CD4-positive, alpha-beta T cell treated with Interleukin-6 at 100 ng/mL for 8 hours (primary cell): ENCODE results near the gene YWHAG.
"Not testable (repeated sequence)": the region's sequence is repeated elsewhere in the genome, so short reads cannot be mapped to it uniquely, and the experiment has no call there.

ENCODE experiments used
- DNase-seq: peaks from one replicate; pipeline ENCODE4 v3.0.0-alpha.2; 2020; ENCODE audit warnings: mixed read lengths, low spot score

Gene YWHAG

DNA sequence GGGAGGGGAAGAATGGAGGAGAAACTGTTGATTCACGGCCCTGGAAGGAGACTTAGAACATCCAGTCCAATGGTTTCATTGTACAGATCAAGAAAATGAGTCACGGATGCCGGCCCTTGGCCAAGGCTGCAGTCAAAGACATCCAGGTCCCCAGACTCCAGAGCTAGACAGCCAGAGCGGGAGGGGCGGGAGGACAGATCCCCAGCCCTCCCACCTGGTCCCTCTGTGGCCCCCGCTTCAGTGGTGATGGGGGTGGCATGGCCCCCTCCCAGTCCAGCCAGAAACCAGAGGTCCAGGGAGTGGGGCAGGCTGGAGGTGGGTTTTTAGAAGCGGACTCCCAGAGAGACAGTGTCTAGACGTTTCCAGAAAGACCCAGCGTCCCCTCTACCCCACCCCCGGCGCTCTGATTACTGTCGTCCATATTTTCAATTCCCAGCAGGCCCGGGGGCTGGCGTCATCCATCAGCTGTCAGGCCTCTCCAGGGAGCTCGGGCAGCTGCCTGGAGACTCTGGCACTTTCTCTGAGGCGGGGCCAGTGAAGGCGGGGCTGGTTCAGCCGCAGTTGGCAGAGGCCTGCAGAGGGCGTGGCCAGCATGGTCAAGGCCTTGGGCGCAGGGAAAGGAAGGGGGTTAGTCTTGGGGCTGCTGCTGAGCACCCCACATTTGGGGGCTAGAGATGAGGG is 64.3 kb downstream of the YWHAG start:
- no peak for DNase-seq

DNA sequence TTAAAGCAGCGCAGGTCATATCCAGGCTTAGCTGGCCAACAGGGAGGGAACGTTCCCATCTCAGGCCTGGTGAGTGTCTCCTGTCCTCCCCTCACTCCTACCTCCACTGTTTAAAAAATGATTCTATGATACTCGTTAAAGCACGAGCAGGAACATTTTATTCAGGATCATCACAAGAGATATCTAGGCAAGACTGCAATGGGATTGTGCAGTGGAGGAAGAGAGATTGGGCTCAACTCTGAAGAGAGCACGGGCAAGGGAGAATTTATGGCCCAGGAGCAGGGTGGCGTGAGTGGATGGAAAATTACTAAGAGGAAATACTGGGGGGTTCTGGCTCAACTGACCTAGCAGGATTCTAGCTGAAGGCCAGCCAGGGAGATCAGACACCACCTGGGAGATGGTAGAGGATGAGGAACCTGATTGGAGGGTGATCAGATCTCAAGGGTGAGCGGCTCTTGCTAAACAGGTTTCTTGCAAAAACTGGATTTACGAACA is 65.3 kb downstream of the YWHAG start:
- no peak for DNase-seq

DNA sequence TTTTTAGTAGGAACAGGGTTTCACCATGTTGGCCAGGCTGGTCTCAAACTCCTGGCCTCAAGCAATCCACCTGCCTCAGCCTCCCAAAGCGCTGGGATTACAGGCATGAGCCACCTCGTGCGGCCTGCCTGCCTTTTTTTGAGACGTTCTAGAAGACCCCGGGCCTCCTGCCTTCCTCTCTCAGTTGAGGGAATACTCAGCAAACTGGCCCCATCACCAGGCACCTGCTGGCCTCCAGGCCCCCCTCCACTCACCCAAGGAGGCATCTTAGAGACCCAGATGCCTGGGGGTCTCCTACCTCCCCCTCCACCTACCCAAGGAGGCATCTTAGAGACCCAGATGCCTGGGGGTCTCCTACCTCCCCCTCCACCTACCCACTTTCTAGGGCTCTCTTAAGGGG is 65.9 kb downstream of the YWHAG start:
- not testable (repeated sequence) for DNase-seq

DNA sequence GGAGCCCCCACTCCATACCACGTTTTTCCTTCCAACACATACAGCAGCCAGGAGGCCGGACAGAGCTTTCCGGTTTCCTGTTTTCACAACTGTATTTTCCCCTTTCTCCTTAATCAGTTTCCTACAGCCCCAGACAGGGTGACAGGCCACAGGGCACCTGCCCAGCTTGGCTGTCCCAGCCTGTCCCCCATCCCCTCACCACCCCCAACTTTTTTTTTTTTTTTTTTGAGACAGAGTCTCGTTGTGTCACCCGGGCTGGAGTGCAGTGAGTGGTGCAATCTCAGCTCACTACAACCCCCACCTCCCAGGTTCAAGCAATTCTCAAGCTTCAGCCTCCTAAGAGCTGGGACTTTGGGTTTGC is 66.6 kb downstream of the YWHAG start:
- DNase-seq: no peak

DNA sequence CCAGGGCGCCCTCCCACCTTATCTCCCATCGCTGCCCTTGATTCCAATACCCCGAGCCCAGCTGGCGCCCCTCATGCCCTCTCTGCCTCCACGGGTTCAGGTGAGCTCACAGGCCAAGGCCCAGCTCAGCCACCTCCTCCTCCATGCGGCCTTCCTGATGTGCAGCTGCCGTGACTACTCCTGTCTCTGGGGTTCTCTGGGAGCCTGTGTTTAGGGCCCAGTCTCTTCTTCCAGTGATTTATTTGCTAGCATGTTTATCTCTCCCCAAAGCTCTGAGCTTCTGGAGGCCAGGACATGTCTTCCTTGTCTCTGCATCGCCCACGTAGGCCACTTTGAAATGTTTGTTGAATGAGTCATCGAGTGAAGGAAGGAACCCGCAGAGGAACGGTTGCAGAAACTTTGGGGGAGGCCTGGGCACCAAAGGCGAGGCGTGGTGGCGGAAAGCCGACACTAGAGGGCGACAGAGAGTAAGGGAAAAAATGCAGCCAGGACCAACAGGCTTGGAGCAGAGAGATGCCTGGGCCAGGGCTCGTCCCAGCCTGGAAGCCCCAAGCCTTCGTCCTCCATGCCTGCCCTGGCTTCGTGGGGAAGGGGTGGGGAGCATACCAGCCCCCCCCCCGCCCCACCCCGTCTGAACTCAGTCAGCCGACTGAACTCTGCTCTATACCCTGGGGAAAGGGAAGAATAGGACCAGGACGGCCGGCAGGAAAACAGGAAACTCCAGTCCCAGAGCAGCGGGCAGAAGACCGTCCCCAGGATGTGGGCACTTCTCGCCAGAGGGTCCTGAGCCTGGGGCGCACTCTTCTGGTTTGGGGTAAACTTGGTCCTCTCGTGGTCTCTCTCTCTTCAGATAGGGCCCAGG is 67.2 kb downstream of the YWHAG start:
- DNase-seq: peak; percentile 84

DNA sequence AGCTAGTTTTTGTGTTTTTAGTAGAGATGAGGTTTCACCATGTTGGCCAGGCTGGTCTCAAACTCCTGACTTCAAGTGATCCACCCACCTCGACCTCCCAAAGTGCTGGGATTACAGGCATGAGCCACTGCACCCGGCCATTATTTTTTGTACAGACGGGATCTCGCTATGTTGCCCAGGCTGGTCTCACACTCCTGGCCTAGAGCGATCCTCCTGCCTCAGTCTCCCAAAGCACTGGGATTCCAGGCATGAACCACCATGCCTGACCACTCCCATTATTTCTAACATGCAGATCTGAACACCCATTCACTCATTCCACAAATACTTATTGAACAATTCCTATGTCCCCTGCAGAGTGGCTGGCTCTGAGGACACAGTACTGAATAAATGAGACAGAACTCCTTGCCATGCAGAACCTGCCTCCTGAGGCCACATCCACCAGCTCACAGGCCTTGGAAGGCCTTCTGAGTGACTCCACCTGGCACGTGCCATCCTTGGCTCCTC is 67.9 kb downstream of the YWHAG start:
- not testable (repeated sequence) for DNase-seq

DNA sequence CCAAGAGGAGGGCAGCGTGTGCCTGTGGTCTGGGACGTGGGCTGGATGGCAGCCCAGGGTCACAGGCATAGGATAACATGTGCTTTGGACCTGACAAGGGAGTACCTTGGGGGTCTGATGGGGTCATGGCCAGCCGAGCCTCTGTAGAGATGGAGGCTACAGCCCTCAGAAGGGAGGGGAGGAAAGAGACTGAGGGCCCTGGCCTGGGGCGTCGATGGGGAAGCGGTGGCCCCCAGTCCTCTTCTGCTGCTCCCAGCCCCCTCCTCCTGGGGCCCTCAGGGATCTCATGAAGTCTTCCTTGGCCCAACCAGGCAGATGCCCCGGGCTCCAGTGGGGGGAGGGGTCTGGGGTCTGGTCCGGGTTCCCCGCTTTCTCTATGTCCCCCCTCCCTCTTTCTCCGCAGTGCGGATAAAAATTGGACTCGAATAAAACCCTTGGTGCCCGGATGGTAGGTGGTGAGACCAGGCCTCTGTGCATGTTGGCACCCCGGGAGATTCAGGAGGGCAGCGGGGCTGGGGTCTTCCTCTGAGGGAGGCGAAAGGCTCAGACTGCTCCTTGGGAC is 71.9 kb downstream of the YWHAG start:
- no peak for DNase-seq

DNA sequence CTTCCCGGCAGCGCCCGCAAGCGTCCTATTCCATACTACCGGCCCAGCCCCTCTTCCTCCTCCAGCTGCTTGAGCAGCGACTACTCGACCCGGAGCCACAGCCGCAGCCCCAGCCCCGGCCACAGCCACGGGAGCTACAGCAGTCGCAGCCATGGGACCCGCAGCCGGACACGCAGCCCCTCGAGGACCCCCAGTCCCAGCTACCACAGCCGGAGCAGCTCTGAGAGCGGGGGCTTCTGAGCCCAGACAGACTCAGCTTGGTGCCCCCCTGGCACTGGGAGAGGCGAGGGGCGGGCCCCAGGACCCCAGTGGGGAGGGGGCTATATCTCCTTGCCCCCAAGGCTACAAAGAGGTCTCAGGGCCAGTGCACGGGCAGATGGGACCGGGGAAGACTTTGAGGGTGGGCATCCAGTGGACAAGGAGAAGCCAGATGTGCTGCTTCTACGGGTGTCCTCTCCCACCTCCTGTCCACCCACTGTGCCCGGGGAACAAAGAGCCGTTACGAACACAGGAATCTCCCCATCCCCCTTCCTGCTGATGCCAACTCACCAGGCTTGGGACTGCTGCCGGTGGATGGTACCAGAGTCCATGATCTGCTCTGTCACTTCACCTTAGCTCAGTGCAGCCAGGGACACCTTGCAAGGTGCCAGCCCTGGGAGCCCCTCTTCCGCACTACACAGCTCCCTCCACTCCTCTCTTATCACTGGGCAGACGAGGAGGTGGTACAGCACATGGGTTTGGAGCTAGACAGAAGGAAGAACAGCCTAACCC is 73.0 kb downstream of the YWHAG start:
- DNase-seq: no peak

DNA sequence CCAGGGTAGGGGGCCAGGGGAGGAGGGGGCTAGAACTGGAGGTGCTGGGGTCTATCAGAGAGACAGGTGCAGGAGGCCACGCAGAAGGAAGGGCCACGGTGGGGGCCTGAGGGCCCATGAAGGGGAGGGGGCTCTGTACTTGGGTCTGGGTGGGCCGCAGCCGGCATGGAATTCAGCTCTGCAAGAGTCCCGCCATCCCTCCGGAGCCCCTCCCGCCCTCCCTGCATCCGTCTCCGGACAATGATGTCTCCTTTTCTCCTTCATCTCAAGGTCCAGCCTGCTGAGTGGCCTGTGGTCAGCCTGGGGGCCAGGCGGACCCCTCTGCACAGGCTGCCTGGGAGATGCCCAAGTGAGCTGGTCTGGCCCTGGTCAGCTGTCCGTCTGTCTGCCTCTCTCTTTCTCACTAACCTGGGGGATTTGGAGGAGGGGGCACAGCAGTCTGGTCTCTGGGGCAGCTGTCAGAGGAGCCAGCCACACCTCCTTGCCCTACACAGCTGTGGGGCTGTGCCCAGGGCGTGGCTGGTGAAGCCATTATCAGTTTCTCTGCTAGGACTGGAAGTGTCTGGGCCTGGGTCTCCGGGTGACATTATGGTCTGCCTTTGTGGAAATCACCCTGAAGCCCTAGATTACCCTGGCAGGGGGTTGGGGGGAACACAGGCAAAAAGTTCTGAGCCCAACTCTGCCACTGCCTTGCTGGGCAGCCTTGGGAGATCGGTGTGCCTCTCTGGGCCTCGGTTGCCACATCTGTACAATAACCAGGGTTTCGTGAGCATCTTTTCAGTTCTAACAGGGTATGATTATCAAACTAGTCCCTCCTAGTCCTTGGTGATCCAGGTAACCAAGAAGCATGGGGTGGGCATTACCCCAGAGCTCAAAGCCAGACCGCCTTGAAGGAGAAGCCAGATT is 75.3 kb downstream of the YWHAG start:
- no peak for DNase-seq

DNA sequence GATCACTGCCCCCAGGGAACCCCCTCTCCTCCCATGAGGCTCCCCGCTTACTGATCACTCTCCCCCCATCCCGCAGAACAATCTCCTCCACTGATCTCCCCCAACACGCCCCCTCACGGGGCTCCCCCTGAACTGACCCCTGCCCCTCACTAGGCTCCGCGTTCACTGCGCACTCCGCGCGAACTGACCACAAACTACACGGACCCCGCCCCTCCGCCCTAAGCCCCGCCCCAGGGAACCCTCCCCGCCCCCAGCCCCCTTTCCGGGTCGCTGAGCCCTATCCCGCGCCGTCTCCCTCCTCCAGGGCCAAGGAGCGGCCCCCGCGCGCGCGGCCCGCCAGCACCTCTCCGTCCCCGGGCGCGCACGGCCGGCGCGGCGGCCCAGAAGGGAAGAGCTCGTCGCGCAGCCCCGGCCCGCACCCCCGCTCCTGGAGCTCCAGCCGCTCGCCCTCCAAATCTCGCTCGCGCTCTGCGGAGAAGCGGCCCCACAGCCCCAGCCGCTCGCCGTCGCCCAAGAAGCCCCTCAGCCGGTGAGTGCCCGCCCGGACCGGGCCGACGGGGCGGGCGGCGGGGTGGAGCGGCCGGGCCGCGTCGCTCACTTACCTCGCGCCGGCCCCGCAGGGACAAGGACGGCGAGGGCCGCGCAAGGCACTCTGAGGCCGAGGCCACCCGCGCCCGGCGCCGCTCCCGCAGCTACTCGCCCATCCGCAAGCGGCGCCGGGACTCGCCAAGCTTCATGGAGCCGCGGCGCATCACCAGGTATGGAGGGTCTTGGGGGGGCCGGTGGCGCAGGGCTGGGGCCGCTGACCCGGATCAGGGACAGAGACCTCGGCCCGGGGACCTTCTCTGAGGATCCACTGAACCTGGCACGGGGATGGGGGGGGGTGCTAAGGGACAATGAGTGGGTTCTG is 76.2 kb downstream of the YWHAG start:
- no peak for DNase-seq

DNA sequence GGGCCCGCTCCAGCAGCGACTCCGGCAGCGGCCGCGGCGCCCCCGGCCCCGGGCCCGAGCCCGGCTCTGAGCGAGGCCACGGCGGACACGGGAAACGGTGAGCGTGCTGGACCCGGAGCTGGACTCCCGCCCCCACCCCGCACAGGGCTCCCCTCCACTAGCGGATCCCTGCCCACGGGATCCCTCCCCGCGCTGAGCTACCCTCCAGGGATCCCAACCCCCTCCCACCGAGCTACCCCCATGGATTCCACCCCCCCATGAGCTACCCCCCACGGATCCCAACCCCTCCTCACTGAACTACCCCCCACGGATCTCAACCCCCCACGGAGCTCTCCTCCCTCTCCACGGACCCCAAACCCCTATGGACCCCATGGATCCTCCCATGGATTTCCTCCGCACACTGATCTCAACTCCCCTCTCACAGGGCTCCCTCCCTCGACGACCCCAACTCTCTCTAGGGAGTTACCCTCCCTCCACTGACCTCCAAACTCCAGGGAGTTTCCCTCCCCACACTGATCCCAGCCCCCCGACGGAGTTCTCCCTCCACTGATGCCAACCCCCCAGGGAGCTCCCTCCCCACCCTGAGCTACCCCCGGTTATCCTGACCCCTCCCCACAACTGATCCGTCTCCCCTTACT is 77.0 kb downstream of the YWHAG start:
- DNase-seq: no peak

DNA sequence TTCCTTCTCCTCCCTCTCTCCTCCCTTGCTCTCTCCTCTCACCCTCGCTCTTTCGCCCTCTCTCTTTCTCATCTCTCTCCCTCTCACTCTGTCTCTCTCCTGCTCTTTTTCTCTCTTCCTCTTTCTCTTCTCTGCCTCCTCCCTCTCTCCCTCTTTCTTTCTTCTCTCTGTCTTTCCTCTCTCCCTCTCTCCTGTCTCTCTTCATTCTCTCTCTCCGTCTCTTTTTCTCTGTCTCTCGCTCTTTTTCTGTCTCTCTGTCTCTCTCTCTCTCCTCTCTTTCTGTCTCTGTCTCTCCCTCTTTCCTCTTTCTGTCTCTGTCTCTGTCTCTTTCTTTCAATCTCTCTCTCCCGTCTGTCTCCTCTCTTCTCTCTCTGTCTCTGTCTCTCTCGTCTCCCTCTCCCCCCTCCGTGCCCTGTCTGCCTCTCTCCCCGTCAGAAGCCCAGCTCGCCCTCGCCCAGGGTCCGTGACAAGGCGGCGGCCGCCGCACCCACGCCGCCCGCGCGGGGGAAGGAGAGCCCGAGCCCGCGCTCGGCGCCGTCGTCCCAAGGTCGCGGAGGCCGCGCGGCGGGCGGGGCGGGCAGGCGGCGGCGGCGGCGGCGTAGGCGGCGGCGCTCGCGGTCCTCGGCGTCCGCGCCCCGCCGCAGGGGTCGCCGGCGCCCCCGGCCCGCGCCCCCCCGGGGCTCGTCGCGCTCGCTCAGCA is 77.6 kb downstream of the YWHAG start:
- DNase-seq: no peak

DNA sequence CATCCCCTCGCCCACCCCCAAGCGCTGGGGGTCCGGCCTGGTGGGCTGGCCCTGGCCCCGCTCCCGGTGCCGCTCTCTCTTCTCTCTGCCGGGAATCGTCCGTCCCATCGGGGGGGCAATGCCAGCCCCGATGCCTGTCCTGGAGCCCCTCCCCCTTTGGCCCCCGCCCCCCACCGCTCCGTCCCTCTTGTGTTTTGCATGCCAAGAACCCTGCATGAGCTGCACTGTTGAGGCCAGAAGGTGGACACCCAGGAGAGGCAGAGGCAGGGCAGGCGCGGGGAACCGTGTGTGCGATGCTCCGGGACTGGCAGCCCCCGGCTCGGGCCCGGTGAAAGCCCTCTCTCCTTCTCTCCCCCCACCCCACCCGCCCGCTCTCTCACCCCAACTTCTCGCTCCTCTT is 78.4 kb downstream of the YWHAG start:
- DNase-seq: no peak

DNA sequence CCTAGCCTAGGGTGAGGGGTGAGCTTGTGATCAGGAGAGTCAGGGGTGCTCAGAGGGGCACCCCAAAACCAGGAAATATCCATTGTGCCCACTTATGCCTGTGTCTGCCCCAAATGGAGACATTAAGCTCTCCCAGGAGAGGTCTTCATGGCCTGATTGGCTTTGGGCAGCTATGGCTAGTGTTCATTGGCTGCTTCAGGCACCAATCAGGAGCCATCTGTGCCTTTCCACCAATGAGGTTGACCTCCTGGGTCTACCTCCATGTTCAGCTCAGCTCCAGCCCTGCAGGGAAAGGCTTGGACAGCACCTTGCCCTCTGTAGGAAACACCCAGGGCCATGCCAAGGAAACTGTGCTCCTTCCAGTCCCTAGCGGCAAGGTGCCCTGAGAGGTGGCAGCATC is 80.3 kb downstream of the YWHAG start:
- DNase-seq: no peak
